GM21515 (cell line): Measurements from ENCODE around the gene SFMBT1.

Experiments
- ATAC-seq: cut with Tn5 transposase; IDR thresholded peaks from one replicate; pipeline ENCODE4 v1.9.1; 2021; ENCODE audit not compliant: unreplicated experiment

The SFMBT1 gene

DNA sequence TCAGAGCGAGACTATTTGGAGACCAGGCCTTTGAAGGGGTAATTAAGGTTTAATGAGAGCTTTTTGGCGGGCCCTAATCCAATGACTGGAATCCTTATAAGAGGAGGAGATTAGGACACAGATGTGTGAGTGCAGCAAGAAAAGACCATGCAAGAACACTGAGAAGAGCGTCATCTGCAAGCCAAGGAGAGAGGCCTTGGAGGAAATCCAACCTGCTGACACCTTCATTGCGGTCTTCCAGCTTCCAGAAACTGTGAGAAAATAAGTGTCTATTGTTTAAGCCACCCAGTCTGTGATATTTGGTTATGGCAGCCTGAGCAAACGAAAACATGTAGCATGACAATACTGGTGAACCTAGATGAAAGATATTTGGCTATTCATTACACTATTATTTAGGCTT is 188.0 kb downstream of the SFMBT1 start:
- ATAC-seq: no peak

DNA sequence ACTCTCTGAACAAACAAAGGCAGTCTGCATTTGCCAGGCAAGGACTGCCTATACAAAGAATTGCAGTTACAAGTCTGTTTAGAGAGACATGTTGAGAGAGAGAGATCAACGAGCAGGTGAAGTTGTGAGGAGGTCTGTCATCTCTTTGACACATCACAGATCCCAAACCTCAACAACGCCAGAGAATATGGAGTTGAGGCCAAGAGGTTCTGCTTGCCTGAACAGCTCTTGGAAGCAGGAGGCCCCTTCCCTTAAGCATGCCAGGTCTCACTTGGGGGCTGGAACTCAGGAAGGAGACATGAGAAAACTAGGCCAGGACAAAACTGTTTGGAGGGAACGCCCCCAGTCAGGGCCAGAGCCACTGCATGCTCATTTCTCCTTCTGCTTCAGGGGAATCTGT is 188.7 kb downstream of the SFMBT1 start:
- ATAC-seq: no peak

DNA sequence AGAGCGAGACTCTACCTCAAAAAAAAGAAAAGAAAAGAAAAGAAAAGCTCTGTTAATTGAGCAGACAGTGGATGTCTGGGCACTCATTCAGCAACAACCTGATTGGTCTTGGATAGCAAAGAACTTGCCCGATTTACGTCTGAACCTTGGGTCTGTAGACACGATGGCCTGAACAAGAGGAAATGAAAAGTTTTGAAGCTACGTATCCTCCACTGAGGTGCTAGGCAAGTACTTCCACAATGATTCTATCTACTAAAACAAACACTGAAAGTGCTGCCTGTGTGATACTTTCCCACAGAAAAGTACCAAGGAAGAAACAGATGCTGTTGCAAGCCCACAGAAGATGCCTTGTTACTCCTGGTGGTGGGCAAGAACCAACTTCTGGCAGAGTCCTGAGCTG is 189.2 kb downstream of the SFMBT1 start:
- no peak for ATAC-seq

DNA sequence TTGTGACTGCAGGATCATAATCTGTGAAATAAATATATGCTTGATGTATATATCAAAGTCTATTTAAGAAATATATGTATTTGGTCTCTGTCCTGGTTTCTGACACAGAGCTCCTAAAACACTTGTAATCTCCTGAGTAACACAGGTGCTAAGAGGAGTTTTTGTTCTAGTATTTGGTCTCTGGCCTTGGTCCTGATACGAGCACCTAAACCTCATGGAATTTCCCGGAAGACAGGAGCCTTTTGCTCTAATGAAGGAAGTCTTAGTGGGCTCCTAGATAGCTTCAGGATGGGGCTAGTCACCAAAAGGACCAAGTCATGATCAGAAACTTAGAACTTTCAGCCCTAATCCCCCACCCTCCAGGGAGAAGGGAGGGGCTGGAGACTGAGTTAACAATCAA is 191.9 kb downstream of the SFMBT1 start:
- ATAC-seq: no peak
